EH (cell line): ENCODE measurements around the gene PTGFRN.
A peak's percentile ranks its signal among the peaks of the same experiment; 100 is the strongest.

Experiments
- DNase-seq: peaks from one replicate; pipeline ENCODE4 v3.0.0-alpha.2; 2015; ENCODE audit warnings: low read depth

Gene PTGFRN

GRCh38 chr1:116889380-116889779, 20.3 kb upstream of the PTGFRN start:
- DNase-seq: no peak

- no peak for DNase-seq
These were observed 18.2 kb upstream of the PTGFRN start for GRCh38 chr1:116891396-116892079.

GRCh38 chr1:116895073-116895472, 14.6 kb upstream of the PTGFRN start:
- no peak for DNase-seq

- no peak for DNase-seq
These were observed 10.2 kb upstream of the PTGFRN start for GRCh38 chr1:116899529-116899928.

GRCh38 chr1:116900471-116901365, 9.0 kb upstream of the PTGFRN start:
- DNase-seq: no peak

GRCh38 chr1:116902027-116902426, 7.7 kb upstream of the PTGFRN start:
- DNase-seq: no peak

GRCh38 chr1:116902723-116903383, 6.9 kb upstream of the PTGFRN start:
- DNase-seq: no peak

- peak; percentile 2 for DNase-seq
These were observed 4.9 kb upstream of the PTGFRN start for GRCh38 chr1:116904791-116905320.

GRCh38 chr1:116906812-116907211, 2.9 kb upstream of the PTGFRN start:
- no peak for DNase-seq

- no peak for DNase-seq
These were observed 2.4 kb upstream of the PTGFRN start for GRCh38 chr1:116907351-116907750.

GRCh38 chr1:116908266-116908665, 1.4 kb upstream of the PTGFRN start:
- no peak for DNase-seq

- DNase-seq: no peak
These were observed 750 bp upstream of the PTGFRN start for GRCh38 chr1:116908820-116909511.

- DNase-seq: peak; percentile 29
These were observed 867 bp downstream of the PTGFRN start for GRCh38 chr1:116910379-116911187.

GRCh38 chr1:116911188-116911553, 1.5 kb downstream of the PTGFRN start:
- no peak for DNase-seq

GRCh38 chr1:116911779-116912469, 2.2 kb downstream of the PTGFRN start:
- no peak for DNase-seq

- DNase-seq: no peak
These were observed 3.1 kb downstream of the PTGFRN start for GRCh38 chr1:116912846-116913245.

GRCh38 chr1:116913941-116914340, 4.2 kb downstream of the PTGFRN start:
- no peak for DNase-seq

GRCh38 chr1:116914667-116915066, 5.0 kb downstream of the PTGFRN start:
- DNase-seq: no peak

GRCh38 chr1:116915086-116915661, 5.5 kb downstream of the PTGFRN start:
- no peak for DNase-seq

GRCh38 chr1:116916002-116916401, 6.3 kb downstream of the PTGFRN start:
- no peak for DNase-seq
